Measurements from ENCODE around the gene IGFALS. TPM values are rescaled to one million over a fixed set of nuclear protein-coding genes. Genes with fewer than 3 reads are reported as not detected.

IGFALS gene
- total RNA-seq, 1 donor from 2014 or later, result 0.63 TPM

DNA sequence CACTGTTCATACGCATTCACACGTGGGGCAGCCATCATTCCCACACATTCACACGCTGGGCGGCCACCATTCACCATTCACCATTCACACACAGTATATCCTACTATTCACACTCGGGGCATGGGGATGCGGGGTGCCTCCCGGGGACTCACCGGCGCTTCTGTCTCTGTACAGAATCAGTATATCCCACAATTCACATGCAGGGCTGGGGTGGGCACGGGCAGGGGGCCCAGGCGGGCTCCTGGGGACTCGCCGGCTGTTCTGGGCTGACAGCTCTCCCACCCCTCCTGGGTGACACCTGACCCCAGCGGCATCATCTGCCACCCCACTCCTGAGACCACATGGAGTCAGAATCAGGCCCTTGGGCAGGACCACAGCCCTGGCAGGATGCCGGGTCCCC lies 31.8 kb downstream of the IGFALS start:
- DNase-seq (ENCODE audit: low spot score in 2 of 2, unreplicated experiment in 2 of 2), result no peak
- H3K36me3 Mint-ChIP-seq, result peaks cover 5% of the 10 kb centered on the region
- no peak for TF ChIP-seq CTCF (IDR thresholded peaks at IDR 0.05; ENCODE audit: unreplicated experiment)
- no peak overlapping the region for H3K4me3 Mint-ChIP-seq
- no peaks in the 10 kb centered on the region for H3K4me1 Mint-ChIP-seq
- H3K27me3 Mint-ChIP-seq (ENCODE audit: low read depth), result no peaks in the 10 kb centered on the region
- no peak overlapping the region for H3K27ac Mint-ChIP-seq
- H3K9me3 Mint-ChIP-seq, result no peaks in the 10 kb centered on the region

DNA sequence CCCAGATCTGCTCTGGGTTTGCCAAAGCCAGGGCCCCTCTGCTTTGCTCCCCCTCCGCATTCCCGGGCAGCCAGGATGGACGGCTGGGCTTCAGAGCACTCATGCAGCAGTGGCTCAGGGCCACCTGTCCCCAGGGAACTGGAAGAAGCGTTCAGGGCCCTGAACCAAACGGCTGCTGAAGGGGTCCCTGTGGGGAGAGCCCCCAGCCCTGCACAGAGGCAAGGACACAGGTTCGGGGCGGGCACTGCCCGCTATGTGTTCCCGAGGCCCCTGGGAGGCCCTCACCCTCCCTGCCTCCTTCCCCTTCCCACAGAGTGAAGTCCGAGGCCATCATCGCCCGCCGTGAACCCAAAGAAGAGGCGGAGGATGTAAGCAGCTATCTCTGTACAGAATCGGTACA lies 32.6 kb downstream of the IGFALS start:
- H3K27me3 Mint-ChIP-seq (ENCODE audit: low read depth), result no peaks in the 10 kb centered on the region
- TF ChIP-seq CTCF (IDR thresholded peaks at IDR 0.05; ENCODE audit: unreplicated experiment), result no peak
- H3K9me3 Mint-ChIP-seq, result no peaks in the 10 kb centered on the region
- H3K27ac Mint-ChIP-seq, result no peak overlapping the region
- DNase-seq (ENCODE audit: low spot score in 2 of 2, unreplicated experiment in 2 of 2), result no peak
- H3K4me3 Mint-ChIP-seq, result no peak overlapping the region
- no peaks in the 10 kb centered on the region for H3K4me1 Mint-ChIP-seq
- peaks cover 5% of the 10 kb centered on the region for H3K36me3 Mint-ChIP-seq

DNA sequence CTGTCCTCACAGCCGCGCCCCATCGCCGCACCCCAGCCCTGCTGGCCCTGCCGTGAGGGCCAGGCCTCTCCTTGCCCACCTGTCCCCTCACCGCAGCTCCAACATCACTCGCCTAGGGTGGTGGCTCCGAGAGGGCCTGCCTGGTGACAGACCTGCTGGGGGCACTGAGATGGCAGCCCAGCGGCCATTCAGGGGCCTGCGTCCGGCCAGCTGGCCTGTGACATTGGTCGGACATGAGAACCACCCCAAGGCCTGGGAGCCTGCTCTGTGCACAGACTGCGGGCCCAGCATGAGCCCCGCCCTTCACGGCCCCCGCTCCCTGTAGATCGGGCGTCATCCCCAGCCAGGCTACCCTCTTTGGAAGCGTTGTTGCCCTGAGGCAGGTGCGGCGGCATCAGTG lies 34.0 kb downstream of the IGFALS start:
- no peak for TF ChIP-seq CTCF (IDR thresholded peaks at IDR 0.05; ENCODE audit: unreplicated experiment)
- Mint-ChIP-seq H3K9me3 (no peaks in the 10 kb centered on the region), H3K4me3 (no peak overlapping the region), H3K36me3 (peaks cover 7% of the 10 kb centered on the region), H3K27ac (no peak overlapping the region), H3K27me3 (ENCODE audit: low read depth) (no peaks in the 10 kb centered on the region), H3K4me1 (no peaks in the 10 kb centered on the region)
- DNase-seq (ENCODE audit: low spot score in 2 of 2, unreplicated experiment in 2 of 2), result no peak

DNA sequence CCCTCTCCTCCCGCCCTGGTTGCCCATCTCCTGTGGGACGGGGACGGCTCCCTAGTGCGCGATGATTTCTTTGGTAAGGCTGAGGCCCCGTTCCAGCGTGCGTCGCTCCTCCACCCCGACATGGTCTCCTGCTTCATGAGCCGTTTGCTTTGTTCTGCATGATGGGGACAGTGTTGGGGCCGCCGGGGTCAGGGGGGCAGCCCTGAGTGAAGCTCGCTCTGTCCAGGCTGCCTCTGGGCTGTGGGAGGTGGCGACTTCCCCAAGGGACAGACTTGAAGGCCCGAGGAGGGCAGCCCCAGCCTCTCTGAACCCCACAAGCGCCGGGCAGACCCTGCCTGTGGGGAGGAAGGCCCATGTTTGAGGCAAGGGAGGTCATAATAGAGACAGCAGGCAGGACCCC lies 34.6 kb downstream of the IGFALS start:
- H3K27ac Mint-ChIP-seq, result no peak overlapping the region
- no peak overlapping the region for H3K4me3 Mint-ChIP-seq
- H3K27me3 Mint-ChIP-seq (ENCODE audit: low read depth), result no peaks in the 10 kb centered on the region
- H3K36me3 Mint-ChIP-seq, result peaks cover 7% of the 10 kb centered on the region
- TF ChIP-seq CTCF (IDR thresholded peaks at IDR 0.05; ENCODE audit: unreplicated experiment), result no peak
- no peaks in the 10 kb centered on the region for H3K9me3 Mint-ChIP-seq
- no peaks in the 10 kb centered on the region for H3K4me1 Mint-ChIP-seq
- DNase-seq (ENCODE audit: low spot score in 2 of 2, unreplicated experiment in 2 of 2), result no peak

- Mint-ChIP-seq H3K9me3 (no peaks in the 10 kb centered on the region), H3K36me3 (peaks cover 8% of the 10 kb centered on the region), H3K27ac (no peak overlapping the region), H3K27me3 (ENCODE audit: low read depth) (no peaks in the 10 kb centered on the region), H3K4me1 (no peaks in the 10 kb centered on the region), H3K4me3 (no peak overlapping the region)
- DNase-seq (ENCODE audit: low spot score in 2 of 2, unreplicated experiment in 2 of 2), result no peak
- no peak for TF ChIP-seq CTCF (IDR thresholded peaks at IDR 0.05; ENCODE audit: unreplicated experiment)
These were observed 35.6 kb downstream of the IGFALS start for GRCh38 chr16:1757714-1758461.
